ENCODE measurements around the gene CREG2.

DNA sequence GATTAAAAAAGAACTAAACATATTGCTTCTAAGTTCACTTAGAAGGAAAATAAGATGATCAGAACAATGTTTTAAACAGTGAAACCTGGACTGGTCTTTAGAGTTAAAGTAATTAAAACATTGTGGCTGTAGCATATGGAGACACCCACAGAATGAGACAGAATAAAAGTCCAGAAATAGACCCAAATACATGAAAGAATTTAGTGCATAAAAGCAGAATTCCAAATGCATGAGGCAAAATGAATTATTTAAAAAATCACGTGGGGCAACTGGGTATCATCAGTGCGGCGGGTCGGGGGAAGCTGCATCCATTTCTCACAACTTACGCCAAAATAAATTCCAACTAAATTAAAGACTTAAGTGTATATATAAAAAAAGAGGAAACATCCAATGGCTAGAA, 90.9 kb downstream of the CREG2 start:
- no peak for TF ChIP-seq EZH2 (IDR thresholded peaks at IDR 0.05; ENCODE audit: low read length, missing control alignments)
- TF ChIP-seq CTCF (conservative IDR thresholded peaks at IDR 0.05 in 1 of 2, IDR thresholded peaks at IDR 0.05 in 1 of 2; ENCODE audit: low read depth in 1 of 2, low read length in 2 of 2), result no peak

All from fibroblast of lung (primary cell).